ENCODE results near the gene GSC.

DNA sequence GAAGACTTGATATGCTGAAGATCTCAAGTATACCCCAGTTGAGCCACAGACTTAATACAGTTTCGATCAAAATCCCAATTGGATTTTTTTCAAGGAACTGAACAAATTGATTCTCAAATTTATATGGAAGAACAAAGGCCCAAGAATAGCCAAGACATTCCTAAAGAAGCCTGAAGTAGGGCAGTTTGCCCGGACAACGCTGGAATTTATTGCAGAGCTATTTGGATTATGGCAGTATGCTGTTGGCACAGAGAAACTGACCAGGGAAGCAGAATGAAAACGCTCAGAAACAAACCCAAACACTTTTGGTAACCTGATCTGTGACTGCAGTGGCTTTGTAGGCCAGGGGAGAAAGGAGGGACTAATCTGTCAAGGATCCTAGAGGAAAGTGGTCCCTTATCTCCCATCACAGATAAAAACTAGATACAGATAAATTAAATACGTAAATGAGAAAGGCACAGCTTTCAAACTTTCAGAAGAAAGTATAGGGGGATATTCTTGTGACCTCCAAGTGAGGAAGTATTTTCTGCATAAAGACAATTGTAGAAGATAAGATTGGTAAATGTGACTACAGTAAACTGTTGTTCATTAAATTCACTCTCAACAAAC lies 35.9 kb upstream of the GSC start:
- TF ChIP-seq CTCF (conservative IDR thresholded peaks at IDR 0.05 in 1 of 2, IDR thresholded peaks at IDR 0.05 in 1 of 2; ENCODE audit: low read depth in 1 of 2, low read length in 2 of 2) (no peak), EZH2 (IDR thresholded peaks at IDR 0.05; ENCODE audit: low read length, missing control alignments) (no peak)

All from fibroblast of lung (primary cell).